Neutrophil (primary cell): ENCODE measurements around the gene DPYSL3.

Experiments
- H3K27ac ChIP-seq: fragments of 200-600 bp; sonication (generic); 2 replicates; pipeline ENCODE4 v1.5.1; 2016; ENCODE audit warnings: mild to moderate bottlenecking, moderate library complexity
- H3K27me3 ChIP-seq: fragments of 200-600 bp; sonication (generic); 2 replicates; pipeline ENCODE4 v1.6.0; 2016; ENCODE audit warnings: mild to moderate bottlenecking
- H3K36me3 ChIP-seq: fragments of 200-600 bp; sonication (generic); 2 replicates; pipeline ENCODE4 v1.5.1; 2017
- H3K4me1 ChIP-seq, 2 experiments: fragments of 200-600 bp in 1 of 2; sonication (generic) in 1 of 2; 1 replicate in 1 of 2; 2 replicates in 1 of 2; pipeline versions ENCODE4 v1.5.1 to v1.6.1; 2013 to 2016; ENCODE audit warnings: low read depth in 1 of 2, low read length in 1 of 2, mild to moderate bottlenecking in 1 of 2, moderate library complexity in 1 of 2; ENCODE audit not compliant: control insufficient read depth in 1 of 2, insufficient read depth in 1 of 2
- H3K4me3 ChIP-seq, 2 experiments: fragments of 200-600 bp in 1 of 2; sonication (generic) in 1 of 2; 1 replicate in 1 of 2; 2 replicates in 1 of 2; pipeline ENCODE4 v1.5.1; 2013 to 2016; ENCODE audit warnings: low read depth in 1 of 2, low read length in 1 of 2, mild to moderate bottlenecking in 1 of 2, moderate library complexity in 1 of 2
- H3K9me3 ChIP-seq: fragments of 200-600 bp; sonication (generic); 2 replicates; pipeline ENCODE4 v1.5.1; 2016
- TF ChIP-seq, protein P1 (sequence below): fragments of 200-600 bp; sonication (generic); IDR thresholded peaks from 2 replicates; pipeline ENCODE4 v1.5.1; 2016; ENCODE audit warnings: antibody characterized with exemption

DPYSL3 gene

DNA sequence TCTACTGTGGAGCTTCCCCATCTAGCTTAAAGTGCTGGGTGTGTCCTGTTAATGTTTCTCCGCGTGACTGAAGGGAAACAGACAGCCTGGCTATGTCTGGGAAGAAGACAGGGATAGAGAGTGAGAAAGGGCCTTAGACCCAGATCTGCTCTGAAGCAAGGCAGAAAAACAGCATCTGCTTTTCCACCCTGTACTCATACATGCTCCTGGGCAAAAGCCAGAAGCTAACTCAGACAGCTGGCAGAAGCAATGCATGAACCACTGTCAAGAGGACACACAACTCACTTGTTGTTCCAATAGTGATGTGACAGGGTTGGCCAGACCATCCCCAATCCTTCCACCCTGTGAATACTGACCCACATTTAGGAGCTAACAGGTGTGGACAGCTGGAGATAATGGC lies 63.3 kb downstream of the DPYSL3 start:
- H3K9me3 ChIP-seq = no peaks in the 10 kb centered on the region

DNA sequence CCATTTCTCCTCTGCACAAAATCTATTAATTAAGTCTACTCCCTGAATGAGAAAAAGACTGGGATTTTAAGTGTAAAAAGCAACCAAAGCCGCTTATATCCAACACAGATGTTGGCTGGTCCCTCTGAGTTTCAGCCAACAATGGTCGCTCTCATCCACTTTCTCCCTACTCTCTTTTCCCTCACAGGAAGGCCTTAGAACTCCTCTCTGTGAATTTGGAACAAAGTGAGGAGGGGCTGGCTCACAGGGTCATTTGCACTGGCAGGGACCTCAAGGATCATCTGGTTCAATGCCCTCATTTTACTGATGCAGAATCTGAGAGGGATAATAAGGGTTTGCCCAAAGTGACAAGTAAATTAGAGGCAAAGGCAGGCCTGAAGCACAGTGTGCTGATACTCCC lies 64.0 kb downstream of the DPYSL3 start:
- no peak overlapping the region for H3K4me3 ChIP-seq
- H3K36me3 ChIP-seq = no peaks in the 10 kb centered on the region
- H3K4me1 ChIP-seq = no peaks in the 10 kb centered on the region
- TF ChIP-seq, protein P1, sequence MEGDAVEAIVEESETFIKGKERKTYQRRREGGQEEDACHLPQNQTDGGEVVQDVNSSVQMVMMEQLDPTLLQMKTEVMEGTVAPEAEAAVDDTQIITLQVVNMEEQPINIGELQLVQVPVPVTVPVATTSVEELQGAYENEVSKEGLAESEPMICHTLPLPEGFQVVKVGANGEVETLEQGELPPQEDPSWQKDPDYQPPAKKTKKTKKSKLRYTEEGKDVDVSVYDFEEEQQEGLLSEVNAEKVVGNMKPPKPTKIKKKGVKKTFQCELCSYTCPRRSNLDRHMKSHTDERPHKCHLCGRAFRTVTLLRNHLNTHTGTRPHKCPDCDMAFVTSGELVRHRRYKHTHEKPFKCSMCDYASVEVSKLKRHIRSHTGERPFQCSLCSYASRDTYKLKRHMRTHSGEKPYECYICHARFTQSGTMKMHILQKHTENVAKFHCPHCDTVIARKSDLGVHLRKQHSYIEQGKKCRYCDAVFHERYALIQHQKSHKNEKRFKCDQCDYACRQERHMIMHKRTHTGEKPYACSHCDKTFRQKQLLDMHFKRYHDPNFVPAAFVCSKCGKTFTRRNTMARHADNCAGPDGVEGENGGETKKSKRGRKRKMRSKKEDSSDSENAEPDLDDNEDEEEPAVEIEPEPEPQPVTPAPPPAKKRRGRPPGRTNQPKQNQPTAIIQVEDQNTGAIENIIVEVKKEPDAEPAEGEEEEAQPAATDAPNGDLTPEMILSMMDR = no peak
- peaks cover 10% of the 10 kb centered on the region for H3K27me3 ChIP-seq
- H3K27ac ChIP-seq = no peak overlapping the region
- H3K9me3 ChIP-seq = no peaks in the 10 kb centered on the region

More for the DNA sequence above, 63.3 kb downstream of the DPYSL3 start:
- Histone ChIP-seq H3K27me3 (peaks cover 16% of the 10 kb centered on the region), H3K36me3 (no peaks in the 10 kb centered on the region), H3K4me3 (no peak overlapping the region), H3K27ac (no peak overlapping the region), H3K4me1 (no peaks in the 10 kb centered on the region)
- TF ChIP-seq, protein P1 = no peak

DNA sequence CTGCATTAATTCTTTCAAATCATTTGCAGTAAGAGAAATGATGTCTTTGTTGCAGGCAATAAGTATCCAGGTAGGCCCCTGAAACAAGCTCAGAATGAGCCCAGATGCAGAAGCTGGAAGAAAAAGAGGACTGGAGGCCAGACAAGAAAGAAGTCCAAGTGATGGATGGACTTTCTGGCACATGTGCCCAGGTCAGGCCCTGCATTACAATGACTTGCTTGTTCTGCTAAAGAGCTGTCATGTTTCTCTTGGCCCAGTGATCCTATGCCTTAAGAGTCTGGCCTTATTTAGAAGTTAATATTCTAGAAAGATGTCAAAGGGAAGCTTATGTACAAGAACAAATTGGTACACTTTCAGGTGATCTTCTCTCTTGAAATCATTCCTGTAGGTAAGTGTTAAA lies 64.8 kb downstream of the DPYSL3 start:
- Histone ChIP-seq H3K9me3 (no peaks in the 10 kb centered on the region), H3K36me3 (no peaks in the 10 kb centered on the region), H3K4me3 (no peak overlapping the region), H3K27me3 (peaks cover 1% of the 10 kb centered on the region), H3K27ac (no peak overlapping the region), H3K4me1 (no peaks in the 10 kb centered on the region)
- TF ChIP-seq, protein P1 = no peak

DNA sequence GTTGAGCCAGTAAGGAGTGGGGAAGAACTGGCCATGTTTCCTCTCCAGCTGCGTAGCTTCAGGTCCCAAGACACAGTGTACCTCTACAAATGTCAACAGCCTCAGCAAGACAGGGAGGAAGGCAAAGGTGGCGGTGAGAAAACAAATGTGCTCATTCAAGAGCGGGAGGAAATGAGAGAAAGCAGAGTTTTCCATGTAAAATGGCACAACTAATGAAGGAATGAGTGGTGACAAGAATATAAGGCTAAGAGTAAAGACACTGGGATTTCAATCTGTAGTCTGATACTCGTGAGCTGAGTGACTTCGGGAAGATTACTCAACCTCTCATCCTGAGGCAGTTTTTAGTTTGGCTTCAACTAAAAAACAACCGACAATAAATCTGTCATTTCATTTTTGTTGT lies 67.6 kb downstream of the DPYSL3 start:
- TF ChIP-seq, protein P1 = no peak
- Histone ChIP-seq H3K9me3 (no peaks in the 10 kb centered on the region), H3K4me1 (peaks cover 7 to 8% of the 10 kb centered on the region in 2 experiments), H3K36me3 (no peaks in the 10 kb centered on the region), H3K27ac (no peak overlapping the region), H3K27me3 (no peaks in the 10 kb centered on the region), H3K4me3 (no peak overlapping the region)

DNA sequence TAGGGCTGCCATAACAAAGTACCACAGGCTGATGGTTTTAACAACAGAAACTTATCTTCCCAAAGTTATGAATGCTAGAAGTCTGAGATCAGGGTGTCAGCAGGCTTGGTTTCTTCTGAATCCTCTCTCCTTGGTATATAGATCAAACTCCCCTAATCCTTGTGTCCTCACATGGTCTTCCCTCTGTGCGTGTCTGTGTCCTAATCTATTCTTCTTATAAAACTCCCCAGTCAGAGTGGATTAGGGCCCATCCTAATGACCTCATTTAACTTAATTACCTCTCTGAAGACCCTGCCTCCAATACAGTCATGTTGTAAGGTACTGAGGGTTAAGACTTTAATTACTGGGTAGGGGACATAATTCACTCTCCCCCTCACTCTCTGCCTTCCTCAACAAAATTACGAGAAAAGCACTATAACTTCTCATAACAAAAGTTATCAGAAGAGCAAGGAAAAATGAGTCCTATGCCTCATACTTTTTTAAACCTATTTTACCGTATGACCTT lies 68.6 kb downstream of the DPYSL3 start:
- Histone ChIP-seq H3K9me3 (no peaks in the 10 kb centered on the region), H3K4me3 (no peak overlapping the region), H3K36me3 (no peaks in the 10 kb centered on the region), H3K27ac (no peak overlapping the region), H3K27me3 (no peaks in the 10 kb centered on the region), H3K4me1 (peaks cover 15 to 16% of the 10 kb centered on the region in 2 experiments)
- TF ChIP-seq, protein P1 = no peak

DNA sequence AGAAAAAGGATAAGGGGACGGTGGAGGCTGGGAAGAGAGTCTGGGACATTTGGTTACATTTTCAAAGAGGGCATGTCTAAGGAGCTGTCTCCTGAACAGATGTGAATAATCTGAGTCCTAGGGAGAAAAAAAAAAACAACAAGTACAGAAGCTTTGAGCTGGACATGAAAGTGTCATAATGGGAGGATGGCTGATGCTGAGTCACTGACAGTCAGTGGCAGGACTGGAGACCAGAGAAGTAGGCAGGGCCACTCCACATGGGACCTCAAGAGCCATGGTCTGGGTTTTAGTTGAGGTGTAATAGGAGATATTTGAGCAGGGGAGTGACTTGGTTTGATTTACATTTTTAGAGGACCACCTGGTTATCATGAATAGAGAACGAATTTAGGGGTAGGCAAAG lies 70.6 kb downstream of the DPYSL3 start:
- H3K9me3 ChIP-seq = no peaks in the 10 kb centered on the region
- TF ChIP-seq, protein P1 = no peak
- no peaks in the 10 kb centered on the region for H3K36me3 ChIP-seq
- no peaks in the 10 kb centered on the region for H3K27me3 ChIP-seq
- no peak overlapping the region for H3K4me3 ChIP-seq
- H3K4me1 ChIP-seq = peaks cover 15 to 16% of the 10 kb centered on the region in 2 experiments
- no peak overlapping the region for H3K27ac ChIP-seq
